H1 (cell line): ENCODE measurements around the gene NPNT. TPM values are rescaled to one million over a fixed set of nuclear protein-coding genes. Genes with fewer than 3 reads are reported as not detected.

Experiments
- CTCF ChIA-PET: fragments of 300-600 bp; sonication (Branson Sonifier 250); formaldehyde crosslinking; loops from one replicate; lab custom pipeline; 2021; ENCODE audit not compliant: partially characterized antibody; lab: Charles Lee
- POLR2A ChIA-PET: fragments of 300-600 bp; sonication (Branson Sonifier 250); formaldehyde crosslinking; loops from one replicate; lab custom pipeline; 2021; ENCODE audit warnings: inconsistent platforms; ENCODE audit not compliant: partially characterized antibody; lab: Charles Lee
- DNase-seq, 2 experiments: peaks; one replicate each; pipeline versions ENCODE4 v3.0.0 to v3.0.0-alpha.2; 2010 to 2022; ENCODE audit warnings: low spot score in 2 of 2, low read depth in 1 of 2, mixed read lengths in 1 of 2
- FAIRE-seq: peaks from 2 replicates; lab custom pipeline; 2011; peaks lifted over from hg19 to GRCh38; lab: Jason Lieb, UNC
- H2AFZ ChIP-seq: 2 replicates; pipeline ENCODE4 v1.8.1; 2012; ENCODE audit warnings: low read length, inconsistent platforms
- H2AK5ac ChIP-seq: 2 replicates; pipeline ENCODE4 v1.6.1; 2013; ENCODE audit warnings: low read depth, low read length
- H2BK120ac ChIP-seq: replicated peaks from 2 replicates; pipeline ENCODE3; 2013; ENCODE audit warnings: low read depth, low read length, inconsistent platforms
- H2BK12ac ChIP-seq: 2 replicates; pipeline ENCODE4 v1.6.1; 2013; ENCODE audit warnings: low read depth, low read length
- H2BK15ac ChIP-seq: 2 replicates; pipeline ENCODE4 v1.6.1; 2013; ENCODE audit warnings: low read length
- H2BK20ac ChIP-seq: 2 replicates; pipeline ENCODE4 v1.6.1; 2013; ENCODE audit warnings: low read length
- H2BK5ac ChIP-seq: 2 replicates; pipeline ENCODE4 v1.6.1; 2013; ENCODE audit warnings: low read depth, low read length
- H3K14ac ChIP-seq: 2 replicates; pipeline ENCODE4 v1.6.1; 2013; ENCODE audit warnings: inconsistent platforms; ENCODE audit not compliant: insufficient read length
- H3K18ac ChIP-seq: 2 replicates; pipeline ENCODE4 v1.6.1; 2013; ENCODE audit warnings: low read length; ENCODE audit errors: extremely low read depth
- H3K23ac ChIP-seq: 2 replicates; pipeline ENCODE4 v1.6.1; 2013; ENCODE audit warnings: inconsistent platforms; ENCODE audit not compliant: insufficient read length
- H3K23me2 ChIP-seq: 2 replicates; pipeline ENCODE4 v1.6.1; 2013; ENCODE audit warnings: low read depth, low read length
- H3K27ac ChIP-seq: 2 replicates; pipeline ENCODE4 v1.6.1; 2011; ENCODE audit warnings: low read depth, low read length, inconsistent platforms
- H3K27me3 ChIP-seq, 4 experiments: replicated peaks in 1 of 4; 1 replicate in 1 of 4; 2 replicates in 3 of 4; pipeline versions ENCODE4 v1.6.1 to v1.8.1; 2011 to 2013; ENCODE audit warnings: low read length in 3 of 4, mild to moderate bottlenecking in 3 of 4, inconsistent platforms in 2 of 4, mixed read lengths in 2 of 4, moderate library complexity in 1 of 4; ENCODE audit not compliant: control insufficient read depth in 3 of 4, insufficient read depth in 3 of 4; ENCODE audit errors: extremely low read depth in 1 of 4
- H3K36me3 ChIP-seq, 4 experiments: 2 replicates each; pipeline versions ENCODE4 v1.6.1 to v1.8.1; 2011 to 2013; ENCODE audit warnings: mild to moderate bottlenecking in 4 of 4, low read length in 3 of 4, moderate library complexity in 2 of 4, control low read depth in 1 of 4, inconsistent platforms in 1 of 4; ENCODE audit not compliant: insufficient read depth in 4 of 4, control insufficient read depth in 2 of 4
- H3K4ac ChIP-seq: replicated peaks from 2 replicates; pipeline ENCODE3; 2013; ENCODE audit warnings: low read length, low read depth, mixed read lengths, inconsistent platforms; ENCODE audit not compliant: insufficient read length
- H3K4me1 ChIP-seq, 4 experiments: replicated peaks in 1 of 4; 1 replicate in 1 of 4; 2 replicates in 3 of 4; pipeline versions ENCODE4 v1.6.1 to v1.8.1; 2011 to 2013; ENCODE audit warnings: low read length in 3 of 4, inconsistent platforms in 2 of 4, mixed read lengths in 1 of 4; ENCODE audit not compliant: insufficient read depth in 4 of 4, control insufficient read depth in 3 of 4
- H3K4me2 ChIP-seq, 2 experiments: 2 replicates each; pipeline versions ENCODE4 v1.6.1 to v1.8.1; 2011 to 2013; ENCODE audit warnings: low read depth in 2 of 2, low read length in 2 of 2, control low read depth in 1 of 2, inconsistent platforms in 1 of 2, mild to moderate bottlenecking in 1 of 2; ENCODE audit not compliant: insufficient read depth in 1 of 2
- H3K4me3 ChIP-seq, 4 experiments: fragments of 200-600, 300-600 bp in 1 of 4; sonication (generic), shearing (Covaris generic), sonication (Bioruptor Twin) in 1 of 4; 2 replicates each; pipeline versions ENCODE4 v1.5.1 to v1.8.1; 2011 to 2016; ENCODE audit warnings: low read length in 4 of 4, low read depth in 3 of 4, control low read depth in 2 of 4, inconsistent platforms in 2 of 4, mild to moderate bottlenecking in 2 of 4, mixed read lengths in 1 of 4, moderate library complexity in 1 of 4; ENCODE audit not compliant: insufficient read depth in 2 of 4; ENCODE audit errors: extremely low read depth in 1 of 4
- H3K56ac ChIP-seq: replicated peaks from 2 replicates; pipeline ENCODE3; 2013; ENCODE audit warnings: low read depth, mild to moderate bottlenecking, mixed read lengths, low read length, inconsistent platforms; ENCODE audit not compliant: insufficient read length
- H3K79me1 ChIP-seq: 2 replicates; pipeline ENCODE4 v1.6.1; 2013; ENCODE audit warnings: low read depth, low read length, control low read depth
- H3K79me2 ChIP-seq, 2 experiments: 2 replicates each; pipeline versions ENCODE4 v1.6.1 to v1.8.1; 2012 to 2013; ENCODE audit warnings: low read length in 2 of 2, mild to moderate bottlenecking in 2 of 2, inconsistent platforms in 1 of 2; ENCODE audit not compliant: insufficient read depth in 2 of 2, control insufficient read depth in 1 of 2
- H3K9ac ChIP-seq, 4 experiments: replicated peaks in 1 of 4; 1 replicate in 1 of 4; 2 replicates in 3 of 4; pipeline versions ENCODE4 v1.6.1 to v1.8.1; 2011 to 2013; ENCODE audit warnings: low read depth in 3 of 4, low read length in 3 of 4, control low read depth in 2 of 4, mild to moderate bottlenecking in 2 of 4, moderate library complexity in 2 of 4, inconsistent platforms in 1 of 4; ENCODE audit errors: extremely low read depth in 1 of 4
- H3K9me3 ChIP-seq, 2 experiments: 2 replicates each; pipeline versions ENCODE4 v1.6.1 to v1.8.1; 2012 to 2013; ENCODE audit warnings: mild to moderate bottlenecking in 2 of 2, moderate library complexity in 2 of 2, control low read depth in 1 of 2, inconsistent platforms in 1 of 2, low read depth in 1 of 2, low read length in 1 of 2, mixed read lengths in 1 of 2; ENCODE audit not compliant: insufficient read depth in 2 of 2
- H4K20me1 ChIP-seq, 2 experiments: replicated peaks in 1 of 2; 2 replicates each; pipeline versions ENCODE3 to v1.8.1; 2011 to 2013; ENCODE audit warnings: inconsistent platforms in 2 of 2, low read length in 2 of 2, mild to moderate bottlenecking in 1 of 2; ENCODE audit not compliant: insufficient read depth in 2 of 2, control insufficient read depth in 1 of 2
- H4K5ac ChIP-seq: 2 replicates; pipeline ENCODE4 v1.6.1; 2013; ENCODE audit warnings: low read length, low read depth, mixed read lengths, inconsistent platforms; ENCODE audit not compliant: insufficient read length
- H4K8ac ChIP-seq: 2 replicates; pipeline ENCODE4 v1.8.0; 2013; ENCODE audit warnings: mild to moderate bottlenecking, moderate library complexity, low read length, inconsistent platforms; ENCODE audit not compliant: insufficient read depth; ENCODE audit errors: extremely low read depth
- H4K91ac ChIP-seq: replicated peaks from 2 replicates; pipeline ENCODE3; 2013; ENCODE audit warnings: low read length, mixed read lengths, inconsistent platforms; ENCODE audit not compliant: insufficient read length
- NANOG ChIP-seq: IDR thresholded peaks from 2 replicates; pipeline ENCODE4 v1.6.1; 2011; ENCODE audit warnings: low read length, low read depth, mild to moderate bottlenecking, inconsistent platforms; ENCODE audit not compliant: insufficient read depth, poor library complexity, severe bottlenecking
- RBBP5 ChIP-seq: IDR thresholded peaks from 2 replicates; pipeline ENCODE4 v1.7.1; 2012; ENCODE audit warnings: low read depth, mild to moderate bottlenecking, inconsistent platforms, low read length, moderate library complexity, borderline replicate concordance
- SUZ12 ChIP-seq: fragments of 200-600 bp; sonication (generic); IDR thresholded peaks from 2 replicates; pipeline ENCODE4 v1.6.1; 2012; ENCODE audit warnings: mild to moderate bottlenecking, inconsistent platforms, low read length, moderate library complexity, mixed read lengths
- WGBS, 2 experiments: shearing (Covaris generic) in 1 of 2; methylation state at CpG; one replicate each; pipeline versions ENCODE4 v1.1.6 to v1.1.7; 2013 to 2015; ENCODE audit warnings: low lambda C conversion rate in 2 of 2, mixed read lengths in 2 of 2, inconsistent platforms in 1 of 2, low coverage in 1 of 2, missing lambda C conversion rate in 1 of 2; ENCODE audit not compliant: insufficient replicate concordance in 2 of 2, insufficient coverage in 1 of 2, insufficient read length in 1 of 2; ENCODE audit errors: extremely low coverage in 1 of 2, missing lambda C conversion rate in 1 of 2; 5-methylcytosine and 5-hydroxymethylcytosine counted together
- polyA plus RNA-seq, 7 experiments: library from polyadenylated mRNA; depleted of rRNA in 3 of 7; stranded (reverse) in 5 of 7; unstranded in 2 of 7; fragments of >200 nt in 5 of 7; fragments of 200-250 nt in 2 of 7; gene quantifications; 1 replicate in 5 of 7; 2 replicates in 1 of 7; 4 replicates in 1 of 7; pipeline versions ENCODE4 v1.2.1 to v1.2.3, GENCODE V29; 2011 to 2013; ENCODE audit warnings: missing spikeins in 2 of 7, mixed read lengths in 2 of 7
- total RNA-seq: library from RNA; stranded (reverse); fragmentation: NEBNext Ultra II Directional; extraction: Animal tissue kit (Norgen Biotek cat#: 25700); gene quantifications from 2 replicates; pipeline ENCODE4 v1.2.1, GENCODE V29; 2021

NPNT gene
- total and polyA plus RNA-seq, 2 of the 8 experiments (the other 6 are each of a cell fraction or from before 2014, with no cell fraction given): 0.24 to 0.97 TPM

- CTCF ChIA-PET: no interaction called here
- H4K20me1 ChIP-seq: no peaks in the 10 kb centered on the region
- no peak overlapping the region for H2BK12ac ChIP-seq
- H3K23me2 ChIP-seq: no peaks in the 10 kb centered on the region
- H3K4me1 ChIP-seq: peaks cover 0 to 4% (median 0%) of the 10 kb centered on the region in 4 experiments; a peak in 1 of 7 replicates
- H3K56ac ChIP-seq: no peak overlapping the region
- H3K18ac ChIP-seq: no peak overlapping the region
- FAIRE-seq (no peak), DNase-seq (no peak)
- H2AFZ ChIP-seq: no peak overlapping the region
- H3K27me3 ChIP-seq: peaks cover 0 to 1% (median 0%) of the 10 kb centered on the region in 4 experiments; a peak in 1 of 7 replicates
- peaks cover 0 to 8% (median 3%) of the 10 kb centered on the region in 4 experiments; a peak in 2 of 8 replicates for H3K36me3 ChIP-seq
- no peak overlapping the region for H3K4me2 ChIP-seq
- H3K27ac ChIP-seq: no peak overlapping the region
- no peaks in the 10 kb centered on the region for H3K9me3 ChIP-seq
- H4K5ac ChIP-seq: no peak overlapping the region
- no peaks in the 10 kb centered on the region for H3K79me1 ChIP-seq
- no peak overlapping the region for H2BK5ac ChIP-seq
- no peaks in the 10 kb centered on the region for H3K79me2 ChIP-seq
- TF ChIP-seq SUZ12 (no peak), RBBP5 (no peak), NANOG (peak; percentile 48)
- H2AK5ac ChIP-seq: no peak overlapping the region
- no peak overlapping the region for H3K9ac ChIP-seq
- 77% methylated on average over 3 of the region's 3 CpGs; no CpG with 5 or more reads in 1 of the 2 experiments for WGBS, 2 experiments
- H2BK15ac ChIP-seq: no peak overlapping the region
- H2BK20ac ChIP-seq: no peak overlapping the region
- no peak overlapping the region for H3K4me3 ChIP-seq
- H2BK120ac ChIP-seq: no peak overlapping the region
- no peak overlapping the region for H3K4ac ChIP-seq
- POLR2A ChIA-PET: no interaction called here
- H3K14ac ChIP-seq: no peak overlapping the region
- H4K91ac ChIP-seq: no peak overlapping the region
- no peak overlapping the region for H4K8ac ChIP-seq
- no peak overlapping the region for H3K23ac ChIP-seq
Observed at GRCh38 chr4:105845559-105845958, 49.7 kb upstream of the NPNT start.
